Thyroid gland (tissue), 4 donors: ENCODE data around the gene ACACA.

Source experiments
- CTCF ChIP-seq, 6 experiments: fragments of 200-600 bp in 3 of 6; fragments of 450-650 bp in 3 of 6; sonication (generic) in 3 of 6; IDR thresholded peaks; one replicate each; pipeline ENCODE4 v1.5.1; 2016 to 2019; ENCODE audit warnings: antibody characterized with exemption in 6 of 6, mild to moderate bottlenecking in 2 of 6, inconsistent platforms in 1 of 6, moderate library complexity in 1 of 6
- POLR2A ChIP-seq, 2 donors: fragments of 450-650 bp; IDR thresholded peaks; one replicate each; pipeline ENCODE4 v1.6.1; 2017; ENCODE audit warnings: antibody characterized with exemption in 2 of 2, mild to moderate bottlenecking in 2 of 2, moderate library complexity in 1 of 2

- TF ChIP-seq CTCF (IDR thresholded peaks at IDR 0.05) (no peak), POLR2A (IDR thresholded peaks at IDR 0.05) (no peak)
Measured at GRCh38 chr17:37051381-37051780, 355.3 kb downstream of the ACACA start.
